ENCODE data around the gene LRRC73.

GRCh38 chr6:43508481-43509141, 1.5 kb downstream of the LRRC73 start:
- TF ChIP-seq EZH2 (optimal IDR thresholded peaks at IDR 0.05; ENCODE audit: low read depth, low read length) (no peak), CTCF (IDR thresholded peaks at IDR 0.05; ENCODE audit: low read length) (no peak)

All from MM.1S (cell line).